K562 (cell line): ENCODE results near the gene TMC1. TPM values are rescaled to one million over a fixed set of nuclear protein-coding genes. Genes with fewer than 3 reads are reported as not detected.

Experiments
- ATAC-seq: fragments of 200-7000 bp; cut with Tn5 transposase; 3 replicates; pipeline ENCODE4 v1.9.1; 2020; ENCODE audit warnings: moderate library complexity
- BruUV-seq: library from RNA; stranded (reverse); fragments of 400-500 nt; replicated peaks from 2 replicates; lab custom pipeline; 2021; lab: Mats Ljungman, UMichigan
- CTCF ChIA-PET: fragments of 300-600 bp; formaldehyde crosslinking; extraction: SDS; loops from one replicate; lab custom pipeline; 2021; ENCODE audit warnings: low intra/inter-chr PET ratio; lab: Yijun Ruan, JAX
- POLR2A ChIA-PET: fragments of 300-600, 350-650 bp; sonication (Branson Sonifier 250); formaldehyde crosslinking; extraction: SDS; loops from one replicate; lab custom pipeline; 2021; ENCODE audit warnings: antibody characterized with exemption, inconsistent platforms; lab: Yijun Ruan, JAX
- DNase-seq, 4 experiments: peaks; one replicate each; pipeline versions ENCODE4 v3.0.0 to v3.0.0-alpha.2; 2011 to 2018; ENCODE audit warnings: low spot score in 3 of 4, mixed read lengths in 3 of 4; ENCODE audit errors: extremely low read depth in 1 of 4
- FAIRE-seq: peaks from 2 replicates; lab custom pipeline; 2011; peaks lifted over from hg19 to GRCh38; lab: Jason Lieb, UNC
- H2AFZ ChIP-seq: 2 replicates; pipeline ENCODE4 v1.6.0; 2011; ENCODE audit warnings: low read depth, low read length, control low read depth, inconsistent platforms
- H3K27ac ChIP-seq: fragments of 200-600 bp; 3 replicates; pipeline ENCODE4 v1.8.0; 2011; ENCODE audit warnings: low read depth, mild to moderate bottlenecking, control low read depth, inconsistent platforms, low read length, moderate library complexity, mixed read lengths; ENCODE audit errors: extremely low read depth
- H3K27me3 ChIP-seq, 2 experiments: fragments of 300-600 bp in 1 of 2; 2 replicates in 1 of 2; 3 replicates in 1 of 2; pipeline versions ENCODE4 v1.6.0 to v1.8.0; 2011; ENCODE audit warnings: inconsistent platforms in 2 of 2, low read length in 2 of 2, mild to moderate bottlenecking in 1 of 2, mixed read lengths in 1 of 2, moderate library complexity in 1 of 2; ENCODE audit not compliant: control insufficient read depth in 2 of 2, insufficient read depth in 2 of 2
- H3K36me3 ChIP-seq: fragments of 300-600 bp; 3 replicates; pipeline ENCODE4 v1.8.0; 2011; ENCODE audit warnings: mild to moderate bottlenecking, low read length, inconsistent platforms; ENCODE audit not compliant: control insufficient read depth, insufficient read depth
- H3K4me1 ChIP-seq, 2 experiments: fragments of 200-600 bp in 1 of 2; replicated peaks in 1 of 2; 2 replicates in 1 of 2; 3 replicates in 1 of 2; pipeline versions ENCODE4 v1.5.1 to v1.8.0; 2011; ENCODE audit warnings: inconsistent platforms in 2 of 2, low read length in 2 of 2, mild to moderate bottlenecking in 1 of 2, mixed read lengths in 1 of 2, moderate library complexity in 1 of 2; ENCODE audit not compliant: control insufficient read depth in 2 of 2, insufficient read depth in 2 of 2
- H3K4me2 ChIP-seq: 2 replicates; pipeline ENCODE4 v1.6.1; 2011; ENCODE audit warnings: low read length, control low read depth, inconsistent platforms, mixed read lengths; ENCODE audit not compliant: insufficient read depth
- H3K4me3 ChIP-seq: fragments of 200-600 bp; sonication (generic), shearing (Covaris generic); 2 replicates; pipeline ENCODE4 v1.5.1; 2016; ENCODE audit warnings: control low read depth, inconsistent platforms
- H3K79me2 ChIP-seq: fragments of 200-600 bp; 3 replicates; pipeline ENCODE4 v1.8.0; 2011; ENCODE audit warnings: low read length, inconsistent platforms; ENCODE audit not compliant: control insufficient read depth, insufficient read depth
- H3K9ac ChIP-seq, 2 experiments: 2 replicates each; pipeline versions ENCODE4 v1.6.0 to v1.6.1; 2011; ENCODE audit warnings: low read depth in 2 of 2, low read length in 2 of 2, control low read depth in 1 of 2, inconsistent platforms in 1 of 2, mild to moderate bottlenecking in 1 of 2, mixed read lengths in 1 of 2; ENCODE audit not compliant: insufficient read depth in 1 of 2
- H3K9me1 ChIP-seq: one replicate; pipeline ENCODE4 v1.6.0; 2011; ENCODE audit warnings: inconsistent platforms, mild to moderate bottlenecking, low read length, moderate library complexity; ENCODE audit not compliant: control insufficient read depth, insufficient read depth
- H3K9me3 ChIP-seq: replicated peaks from 2 replicates; pipeline ENCODE4 v1.5.1; 2011; ENCODE audit warnings: low read depth, low read length, inconsistent platforms; ENCODE audit not compliant: control insufficient read depth, insufficient read depth
- H4K20me1 ChIP-seq: replicated peaks from 2 replicates; pipeline ENCODE4 v1.6.1; 2011; ENCODE audit warnings: low read length, inconsistent platforms, mixed read lengths; ENCODE audit not compliant: control insufficient read depth, insufficient read depth
- FIP1L1 ChIP-seq: fragments of 200-400 bp; formaldehyde crosslinking; IDR thresholded peaks from 2 replicates; pipeline ENCODE4 v1.6.1; 2018; ENCODE audit warnings: mild to moderate bottlenecking, low read depth, low read length; ENCODE audit not compliant: poor library complexity, severe bottlenecking
- HDAC8 ChIP-seq: fragments of 450-650 bp; IDR thresholded peaks from 2 replicates; pipeline ENCODE4 v1.6.1; 2016; ENCODE audit warnings: mild to moderate bottlenecking, missing genetic modification characterization, moderate library complexity, missing compliant biosample characterization
- KDM1A ChIP-seq, 2 experiments: fragments of 450-650 bp; IDR thresholded peaks; 2 replicates each; pipeline ENCODE4 v1.6.1; 2016; ENCODE audit warnings: mild to moderate bottlenecking in 2 of 2
- MCM7 ChIP-seq, 2 experiments: fragments of 450-650 bp; IDR thresholded peaks; 2 replicates each; pipeline ENCODE4 v1.6.1; 2016 to 2018
- POLR2AphosphoS5 ChIP-seq: IDR thresholded peaks from 2 replicates; pipeline ENCODE4 v1.6.1; 2011; ENCODE audit warnings: mild to moderate bottlenecking, low read depth, low read length, moderate library complexity; ENCODE audit not compliant: control insufficient read depth, insufficient read depth
- RNF2 ChIP-seq: sonication (generic); IDR thresholded peaks from 2 replicates; pipeline ENCODE4 v1.6.1; 2016
- SIRT6 ChIP-seq: IDR thresholded peaks from one replicate; pipeline ENCODE4 v1.6.1; 2012; ENCODE audit warnings: low read depth, mild to moderate bottlenecking, control low read depth, inconsistent platforms, low read length, moderate library complexity
- SRSF7 ChIP-seq: fragments of 200-400 bp; formaldehyde crosslinking; optimal IDR thresholded peaks from 2 replicates; pipeline ENCODE3; 2017; ENCODE audit warnings: mild to moderate bottlenecking, low read depth, low read length
- SUPT5H ChIP-seq: fragments of 450-650 bp; IDR thresholded peaks from 2 replicates; pipeline ENCODE4 v1.6.1; 2016
- TEAD2 ChIP-seq: fragments of 450-650 bp; IDR thresholded peaks from 2 replicates; pipeline ENCODE4 v1.6.1; 2016; ENCODE audit warnings: missing genetic modification characterization, control low read depth, missing compliant biosample characterization
- TSC22D4 ChIP-seq: fragments of 450-650 bp; IDR thresholded peaks from 2 replicates; pipeline ENCODE4 v1.6.1; 2016; ENCODE audit warnings: missing genetic modification characterization, missing biosample characterization, control low read depth
- ZBTB8A ChIP-seq: fragments of 450-650 bp; IDR thresholded peaks from 2 replicates; pipeline ENCODE4 v1.6.1; 2018; ENCODE audit warnings: mild to moderate bottlenecking, moderate library complexity; ENCODE audit not compliant: partially characterized antibody
- ZNF239 ChIP-seq: fragments of 250-450 bp; sonication (Bioruptor Pico); IDR thresholded peaks from 2 replicates; pipeline ENCODE4 v1.4.0; 2020; ENCODE audit warnings: mild to moderate bottlenecking
- ZNF280B ChIP-seq: fragments of 250-450 bp; sonication (Bioruptor Pico); IDR thresholded peaks from 2 replicates; pipeline ENCODE4 v1.5.1; 2021; ENCODE audit warnings: mild to moderate bottlenecking
- ZNF3 ChIP-seq: fragments of 250-450 bp; sonication (Bioruptor Pico); IDR thresholded peaks from 2 replicates; pipeline ENCODE4 v1.5.0; 2021; ENCODE audit warnings: mild to moderate bottlenecking, moderate library complexity
- ZNF41 ChIP-seq: fragments of 250-450 bp; sonication (Bioruptor Pico); conservative IDR thresholded peaks from 2 replicates; pipeline ENCODE4 v1.4.0; 2020; ENCODE audit warnings: mild to moderate bottlenecking
- ZNF780A ChIP-seq: fragments of 250-450 bp; sonication (Bioruptor Pico); IDR thresholded peaks from 2 replicates; pipeline ENCODE4 v1.5.0; 2021; ENCODE audit warnings: mild to moderate bottlenecking
- WGBS: fragments of 100-300 bp; shearing (Covaris generic); methylation state at CpG from one replicate; pipeline ENCODE4 v1.1.6; 2016; ENCODE audit warnings: low coverage, mixed read lengths; ENCODE audit not compliant: insufficient coverage; ENCODE audit errors: missing lambda C conversion rate; 5-methylcytosine and 5-hydroxymethylcytosine counted together
- in situ Hi-C: fragments of 300-500 bp; cut with MboI; formaldehyde crosslinking; loops from 4 replicates; pipeline ENCODE4 v1.15.0; 2018; ENCODE audit warnings: inconsistent platforms, mixed read lengths
- intact Hi-C: fragments of 100-400 bp; cut with micrococcal nuclease; formaldehyde crosslinking; loops from 2 replicates; pipeline ENCODE4 v1.14.2; 2022
- polyA plus RNA-seq, 8 experiments: library from polyadenylated mRNA; depleted of rRNA in 4 of 8; stranded (reverse) in 5 of 8; unstranded in 3 of 8; fragments of >200 nt; fragmentation: Nextera tagmentation in 2 of 8; fragmentation: Illumina TruSeq in 1 of 8; extraction: Ambion mirVana in 2 of 8; extraction: Trizol in 1 of 8; gene quantifications; 2 replicates each; pipeline versions ENCODE4 v1.2.1 to v1.2.3, GENCODE V29; 2011 to 2014; ENCODE audit warnings: inconsistent platforms in 1 of 8, missing spikeins in 1 of 8
- total RNA-seq, 7 experiments: library from RNA; depleted of rRNA in 6 of 7; stranded (reverse); fragments of >200 nt in 6 of 7; fragmentation: Illumina TruSeq in 2 of 7; extraction: Trizol in 2 of 7; gene quantifications; 2 replicates each; pipeline versions ENCODE4 v1.2.1 to v1.2.3, GENCODE V29; 2011 to 2021; ENCODE audit warnings: low replicate concordance in 1 of 7
- TF ChIP-seq, protein P1 (sequence below): fragments of 250-450 bp; sonication (Bioruptor Pico); IDR thresholded peaks from 2 replicates; pipeline ENCODE4 v1.4.0; 2020; ENCODE audit warnings: mild to moderate bottlenecking, moderate library complexity, borderline replicate concordance
- TF ChIP-seq, protein P2 (sequence below): fragments of 450-650 bp; formaldehyde crosslinking; IDR thresholded peaks from 2 replicates; pipeline ENCODE4 v1.4.0; 2022; ENCODE audit warnings: missing genetic modification characterization

Gene TMC1
- total and polyA plus RNA-seq, 9 of the 15 experiments (the other 6 are each of a cell fraction or from before 2014, with no cell fraction given): 0.10 to 0.15 TPM; not detected in 7

- TF ChIP-seq, protein P1, sequence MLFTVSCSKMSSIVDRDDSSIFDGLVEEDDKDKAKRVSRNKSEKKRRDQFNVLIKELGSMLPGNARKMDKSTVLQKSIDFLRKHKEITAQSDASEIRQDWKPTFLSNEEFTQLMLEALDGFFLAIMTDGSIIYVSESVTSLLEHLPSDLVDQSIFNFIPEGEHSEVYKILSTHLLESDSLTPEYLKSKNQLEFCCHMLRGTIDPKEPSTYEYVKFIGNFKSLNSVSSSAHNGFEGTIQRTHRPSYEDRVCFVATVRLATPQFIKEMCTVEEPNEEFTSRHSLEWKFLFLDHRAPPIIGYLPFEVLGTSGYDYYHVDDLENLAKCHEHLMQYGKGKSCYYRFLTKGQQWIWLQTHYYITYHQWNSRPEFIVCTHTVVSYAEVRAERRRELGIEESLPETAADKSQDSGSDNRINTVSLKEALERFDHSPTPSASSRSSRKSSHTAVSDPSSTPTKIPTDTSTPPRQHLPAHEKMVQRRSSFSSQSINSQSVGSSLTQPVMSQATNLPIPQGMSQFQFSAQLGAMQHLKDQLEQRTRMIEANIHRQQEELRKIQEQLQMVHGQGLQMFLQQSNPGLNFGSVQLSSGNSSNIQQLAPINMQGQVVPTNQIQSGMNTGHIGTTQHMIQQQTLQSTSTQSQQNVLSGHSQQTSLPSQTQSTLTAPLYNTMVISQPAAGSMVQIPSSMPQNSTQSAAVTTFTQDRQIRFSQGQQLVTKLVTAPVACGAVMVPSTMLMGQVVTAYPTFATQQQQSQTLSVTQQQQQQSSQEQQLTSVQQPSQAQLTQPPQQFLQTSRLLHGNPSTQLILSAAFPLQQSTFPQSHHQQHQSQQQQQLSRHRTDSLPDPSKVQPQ (CRISPR knock-in tag): no peak
- TF ChIP-seq ZNF239 (CRISPR knock-in tag): no peak
These were observed 227.9 kb downstream of the TMC1 start (continued) for GRCh38 chr9:72749276-72749675.

DNA sequence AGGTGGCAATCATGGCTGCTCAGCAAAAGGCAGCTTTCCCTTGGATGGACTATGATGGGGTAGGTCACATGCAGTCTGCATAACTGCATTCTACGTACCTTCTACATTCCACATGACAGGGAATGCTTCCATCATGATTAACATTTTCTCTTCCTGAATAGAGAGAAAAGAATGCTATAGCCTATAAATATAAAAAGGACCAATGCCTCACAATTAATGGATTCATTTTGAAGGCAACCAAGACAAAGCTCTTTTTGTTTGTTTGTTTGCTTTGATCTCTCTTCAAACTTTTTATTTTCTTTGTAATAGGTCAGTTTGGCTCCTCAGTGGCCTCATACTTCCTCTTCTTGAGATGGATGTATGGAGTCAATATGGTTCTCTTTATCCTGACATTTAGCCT is 230.1 kb downstream of the TMC1 start:
- no peak overlapping the region for H3K4me2 ChIP-seq
- no peak overlapping the region for H3K9ac ChIP-seq
- no peaks in the 10 kb centered on the region for H4K20me1 ChIP-seq
- no peaks in the 10 kb centered on the region for H3K36me3 ChIP-seq
- ChIA-PET POLR2A (no interaction called here), CTCF (no interaction called here)
- no peaks in the 10 kb centered on the region for H3K9me1 ChIP-seq
- H2AFZ ChIP-seq: no peak overlapping the region
- ATAC-seq: no peak
- no peaks in the 10 kb centered on the region for H3K79me2 ChIP-seq
- no peak for DNase-seq
- no TSS peak for BruUV-seq
- FAIRE-seq: no peak
- 0% methylated on average over 1 of the region's 1 CpG for WGBS
- H3K9me3 ChIP-seq: no peaks in the 10 kb centered on the region
- intact Hi-C loops: no loop called here
- no peak overlapping the region for H3K27ac ChIP-seq
- in situ Hi-C loops: no loop called here
- H3K27me3 ChIP-seq: no peaks in the 10 kb centered on the region; a peak in 2 of 5 replicates
- no peak overlapping the region for H3K4me3 ChIP-seq
- H3K4me1 ChIP-seq: no peaks in the 10 kb centered on the region
- TF ChIP-seq SUPT5H (no peak), SRSF7 (no peak), HDAC8 (tag) (no peak), TSC22D4 (tag) (no peak), MCM7 (IDR thresholded peaks at IDR 0.05) (no peak), ZNF780A (CRISPR knock-in tag) (no peak), ZNF3 (CRISPR knock-in tag) (no peak), ZNF280B (no peak), TEAD2 (tag) (no peak), POLR2AphosphoS5 (no peak), SIRT6 (no peak), ZBTB8A (no peak), RNF2 (no peak), FIP1L1 (no peak), KDM1A (IDR thresholded peaks at IDR 0.05) (no peak), ZNF41 (no peak)
- TF ChIP-seq, protein P2, sequence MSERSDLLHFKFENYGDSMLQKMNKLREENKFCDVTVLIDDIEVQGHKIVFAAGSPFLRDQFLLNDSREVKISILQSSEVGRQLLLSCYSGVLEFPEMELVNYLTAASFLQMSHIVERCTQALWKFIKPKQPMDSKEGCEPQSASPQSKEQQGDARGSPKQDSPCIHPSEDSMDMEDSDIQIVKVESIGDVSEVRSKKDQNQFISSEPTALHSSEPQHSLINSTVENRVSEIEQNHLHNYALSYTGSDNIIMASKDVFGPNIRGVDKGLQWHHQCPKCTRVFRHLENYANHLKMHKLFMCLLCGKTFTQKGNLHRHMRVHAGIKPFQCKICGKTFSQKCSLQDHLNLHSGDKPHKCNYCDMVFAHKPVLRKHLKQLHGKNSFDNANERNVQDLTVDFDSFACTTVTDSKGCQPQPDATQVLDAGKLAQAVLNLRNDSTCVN (CRISPR knock-in tag): no peak
